ENCODE measurements around the gene CYREN. TPM values are rescaled to one million over a fixed set of nuclear protein-coding genes. Genes with fewer than 3 reads are reported as not detected.
"Not testable (repeated sequence)": the region's sequence is repeated elsewhere in the genome, so short reads cannot be mapped to it uniquely, and the experiment has no call there.

CYREN gene
- total RNA-seq, 1 experiment from 2014 or later = 38.3 TPM

DNA sequence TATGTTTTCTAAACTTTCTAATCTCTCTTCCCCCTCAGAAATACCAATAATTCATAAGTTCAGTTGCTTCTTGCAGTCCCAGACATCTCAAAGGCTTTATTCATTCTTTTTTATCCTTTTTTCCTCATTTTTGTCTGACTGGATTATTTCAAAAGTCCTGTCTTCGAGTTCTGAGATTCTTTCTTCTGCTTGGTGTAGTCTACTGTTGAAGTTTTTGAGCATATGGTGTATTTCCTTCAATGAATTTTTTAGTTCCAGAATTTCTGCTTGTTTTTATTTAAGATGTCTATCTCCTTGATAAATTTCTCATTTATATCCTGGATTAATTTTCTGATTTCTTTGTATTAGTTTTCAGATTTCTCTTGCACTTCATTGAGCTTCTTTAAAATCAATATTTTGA, 14.2 kb downstream of the CYREN start:
- Histone ChIP-seq H3K36me3 (no peaks in the 10 kb centered on the region), H3K9me3 (peaks cover 3% of the 10 kb centered on the region; the same call in 1 of the 2 replicates), H3K27me3 (no peaks in the 10 kb centered on the region), H3K4me3 (no peak overlapping the region)
- DNase-seq = no peak

DNA sequence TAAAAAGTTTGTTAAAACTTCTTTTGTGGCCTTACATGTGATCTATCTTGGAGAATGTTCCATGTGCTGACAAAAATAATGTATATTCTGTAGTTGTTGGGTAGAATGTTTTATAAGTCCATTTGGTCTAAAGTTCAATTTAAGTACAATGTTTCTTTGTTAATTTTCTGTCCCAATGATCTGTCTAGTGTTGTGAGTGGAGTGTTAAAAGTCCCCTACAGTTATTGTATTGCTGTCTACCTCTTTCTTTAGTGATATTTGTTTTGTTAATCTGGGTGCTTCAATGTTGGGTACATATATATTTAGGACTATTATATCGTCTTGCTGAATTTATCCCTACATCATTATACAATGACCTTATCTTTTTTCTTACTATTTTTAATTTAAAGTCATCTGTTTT, 15.8 kb downstream of the CYREN start:
- H3K27me3 ChIP-seq = no peaks in the 10 kb centered on the region
- peaks cover 3% of the 10 kb centered on the region; the same call in 1 of the 2 replicates for H3K9me3 ChIP-seq
- H3K36me3 ChIP-seq = no peaks in the 10 kb centered on the region
- no peak overlapping the region for H3K4me3 ChIP-seq
- no peak for DNase-seq

DNA sequence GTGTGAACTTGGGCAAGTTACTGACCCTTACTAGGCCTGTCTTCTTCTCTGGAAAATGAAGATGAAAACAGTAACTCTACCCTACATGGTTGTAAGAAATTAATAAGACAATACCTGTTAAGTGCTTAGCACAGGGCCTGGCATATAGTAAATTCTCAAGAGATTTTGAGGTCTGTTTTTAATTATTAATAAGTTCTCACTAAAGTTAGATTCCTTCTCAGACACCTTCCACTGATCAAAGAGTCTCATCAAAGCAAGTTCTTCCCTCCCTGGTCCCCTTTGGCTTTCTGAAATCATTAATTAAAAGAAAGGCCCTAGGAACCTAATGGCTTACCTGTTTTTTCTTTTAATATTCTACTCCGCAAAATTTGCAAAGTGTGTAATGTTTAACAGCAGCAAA, 18.1 kb downstream of the CYREN start:
- peaks cover 3% of the 10 kb centered on the region; the same call in 1 of the 2 replicates for H3K9me3 ChIP-seq
- no peaks in the 10 kb centered on the region for H3K27me3 ChIP-seq

DNA sequence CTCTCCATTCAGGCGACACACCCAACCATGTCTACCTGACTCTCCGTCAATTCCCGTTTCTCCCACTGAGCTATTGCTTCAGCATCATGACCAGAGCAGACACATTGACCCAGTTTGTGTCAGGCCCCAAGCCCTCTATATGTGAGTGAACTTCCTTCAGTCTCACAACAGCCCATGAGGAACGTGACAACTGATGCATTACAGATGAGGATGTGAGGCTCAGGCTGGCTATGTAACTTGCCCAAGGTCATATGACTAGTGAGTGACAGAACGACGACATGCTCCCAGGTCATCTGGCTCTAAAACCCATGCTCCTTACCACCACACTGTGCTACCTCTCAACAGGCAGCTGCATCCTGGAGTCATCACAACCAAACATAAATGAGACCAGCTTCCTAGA, 19.0 kb downstream of the CYREN start:
- Histone ChIP-seq H3K27me3 (no peaks in the 10 kb centered on the region), H3K36me3 (no peaks in the 10 kb centered on the region), H3K4me3 (no peak overlapping the region), H3K9me3 (peaks cover 3% of the 10 kb centered on the region; the same call in 1 of the 2 replicates)
- no peak for DNase-seq

More for the DNA sequence above, 18.1 kb downstream of the CYREN start:
- DNase-seq = no peak
- Histone ChIP-seq H3K36me3 (no peaks in the 10 kb centered on the region), H3K4me3 (no peak overlapping the region)

DNA sequence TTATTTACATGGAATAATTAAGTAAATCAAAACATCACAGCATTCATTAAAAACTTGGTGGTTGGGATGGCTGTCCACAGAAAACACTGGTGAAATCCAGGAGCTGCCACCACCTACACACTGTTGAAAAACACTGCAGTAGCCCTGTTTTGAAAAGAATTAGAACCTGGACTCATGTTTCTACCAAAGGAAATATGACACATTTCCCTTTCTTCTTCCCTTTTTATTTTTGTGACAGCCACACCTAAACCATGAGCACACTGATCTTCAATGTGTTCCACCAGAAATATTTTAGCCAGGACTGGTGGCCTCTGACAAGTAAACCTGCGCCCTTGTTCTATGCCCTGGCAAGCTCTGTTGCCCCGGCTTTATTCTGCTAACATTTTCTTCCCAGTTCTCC, 19.4 kb downstream of the CYREN start:
- no peaks in the 10 kb centered on the region for H3K27me3 ChIP-seq
- no peak overlapping the region for H3K4me3 ChIP-seq
- no peak for DNase-seq

DNA sequence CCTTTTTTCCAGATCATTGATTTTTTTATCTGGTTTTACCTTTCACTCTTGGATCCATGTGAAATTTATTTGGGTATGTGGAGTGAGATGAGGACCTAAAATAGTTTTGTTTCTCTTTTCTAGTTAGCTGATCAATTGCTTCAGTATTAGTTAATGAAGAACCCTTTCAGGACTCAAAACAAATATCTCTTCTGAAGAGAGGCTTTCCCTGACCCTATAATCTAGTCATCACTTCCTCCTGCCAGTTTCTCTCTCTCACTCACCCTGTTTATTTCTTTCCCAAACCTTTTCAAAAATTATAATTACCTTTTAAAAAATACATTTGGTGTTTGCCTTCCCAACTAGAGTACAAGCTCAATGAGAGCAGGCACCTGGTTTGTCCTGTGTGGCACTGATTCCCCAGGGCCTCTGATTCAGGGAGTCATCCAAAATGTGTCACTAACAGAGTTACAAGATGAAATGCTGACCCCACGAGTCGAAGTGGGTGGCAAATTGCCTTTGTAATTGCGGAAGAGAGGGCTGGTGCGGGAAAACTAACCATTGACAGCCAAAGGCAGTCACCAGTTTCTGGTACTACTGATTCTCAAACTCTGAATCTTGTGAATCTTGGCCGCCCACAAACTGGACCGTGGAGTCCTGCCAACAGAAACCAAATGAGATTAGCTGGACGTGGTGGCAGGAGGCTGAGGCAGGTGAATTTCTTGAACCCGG, 20.3 kb downstream of the CYREN start:
- H3K27me3 ChIP-seq = no peaks in the 10 kb centered on the region
- DNase-seq = no peak
- H3K36me3 ChIP-seq = no peaks in the 10 kb centered on the region
- H3K4me3 ChIP-seq = no peak overlapping the region
- no peaks in the 10 kb centered on the region for H3K9me3 ChIP-seq

More for the DNA sequence above, 19.4 kb downstream of the CYREN start:
- no peaks in the 10 kb centered on the region for H3K36me3 ChIP-seq
- H3K9me3 ChIP-seq = peaks cover under 1% of the 10 kb centered on the region; the same call in 1 of the 2 replicates

DNA sequence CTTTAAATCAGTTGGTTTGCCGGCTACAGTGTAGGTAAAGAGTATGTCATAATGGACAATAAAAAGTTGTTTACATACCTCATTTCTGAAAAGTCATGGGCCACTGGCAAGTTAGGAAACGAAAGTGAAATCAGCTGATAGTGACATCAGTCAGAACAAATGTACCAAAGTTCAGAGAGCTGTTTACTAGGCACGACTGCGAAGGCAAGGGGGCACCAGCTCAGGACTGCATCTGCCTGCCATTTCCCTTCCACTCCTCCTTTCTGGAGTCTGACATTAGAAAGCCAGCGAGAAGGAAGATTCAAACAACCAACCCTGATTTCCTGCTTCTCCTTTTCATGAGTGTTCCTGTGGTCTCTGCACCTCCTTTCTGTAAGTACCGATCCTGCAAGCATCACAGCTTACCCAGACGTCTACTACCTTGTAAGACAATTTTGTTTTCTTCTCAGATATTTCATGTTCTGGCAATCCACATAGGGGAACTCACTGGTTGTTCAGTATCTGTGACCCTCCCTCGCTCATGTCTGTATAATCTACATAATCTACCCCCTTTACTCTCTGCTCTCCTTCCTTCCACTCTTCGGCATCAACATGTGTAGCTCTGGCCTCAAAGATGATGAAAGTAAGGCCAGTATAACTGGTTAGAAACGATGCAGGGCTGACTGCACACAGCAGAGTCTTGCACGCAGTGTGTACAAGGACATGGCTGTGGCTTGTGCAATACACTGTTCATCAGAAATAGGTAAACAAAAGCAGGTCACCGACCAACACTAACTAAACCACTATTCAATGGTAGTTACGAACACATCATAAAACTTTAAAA, 22.4 kb downstream of the CYREN start, which contains the start of gene TMEM140:
Gene TMEM140 (plus strand): TSS at position 174 of the 823 bp plus-strand sequence. CDS start 16,370 bp downstream, outside the sequence.
- Histone ChIP-seq H3K9me3 (no peaks in the 10 kb centered on the region), H3K4me3 (peak within 1 kb of the TSS; percentile 41), H3K27me3 (no peaks in the 10 kb centered on the region), H3K36me3 (no peaks in the 10 kb centered on the region)
- DNase-seq = peak; percentile 10

DNA sequence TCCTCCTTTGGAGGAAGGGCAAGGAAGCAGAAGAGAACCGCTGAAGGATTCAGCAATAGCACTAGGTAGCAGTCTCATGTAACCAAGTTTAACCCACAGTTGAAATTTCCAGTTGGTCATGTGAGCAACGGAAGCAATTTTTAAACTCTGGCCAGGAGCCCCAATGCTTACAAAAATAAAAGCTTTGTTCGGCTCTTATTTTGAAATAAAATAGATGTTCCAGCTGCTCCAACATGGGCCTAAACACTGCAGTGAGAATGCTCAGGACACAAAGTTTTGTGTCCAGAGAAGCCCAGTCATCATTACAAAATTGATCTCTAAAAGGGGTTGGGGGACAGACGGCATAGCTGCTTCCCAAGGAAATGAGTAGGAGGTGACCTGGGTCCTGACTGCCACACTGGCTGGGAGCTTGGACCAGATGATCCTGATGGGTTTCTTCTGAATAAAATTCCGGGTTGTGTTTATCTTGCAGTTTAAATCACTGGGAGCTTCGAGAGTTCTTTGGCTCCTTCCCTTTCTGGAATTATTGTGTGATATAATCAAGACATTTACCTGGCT, 23.1 kb downstream of the CYREN start:
- DNase-seq = no peak
- no peaks in the 10 kb centered on the region for H3K36me3 ChIP-seq
- H3K9me3 ChIP-seq = no peaks in the 10 kb centered on the region
- H3K4me3 ChIP-seq = peak overlapping the region; percentile 41
- no peaks in the 10 kb centered on the region for H3K27me3 ChIP-seq

DNA sequence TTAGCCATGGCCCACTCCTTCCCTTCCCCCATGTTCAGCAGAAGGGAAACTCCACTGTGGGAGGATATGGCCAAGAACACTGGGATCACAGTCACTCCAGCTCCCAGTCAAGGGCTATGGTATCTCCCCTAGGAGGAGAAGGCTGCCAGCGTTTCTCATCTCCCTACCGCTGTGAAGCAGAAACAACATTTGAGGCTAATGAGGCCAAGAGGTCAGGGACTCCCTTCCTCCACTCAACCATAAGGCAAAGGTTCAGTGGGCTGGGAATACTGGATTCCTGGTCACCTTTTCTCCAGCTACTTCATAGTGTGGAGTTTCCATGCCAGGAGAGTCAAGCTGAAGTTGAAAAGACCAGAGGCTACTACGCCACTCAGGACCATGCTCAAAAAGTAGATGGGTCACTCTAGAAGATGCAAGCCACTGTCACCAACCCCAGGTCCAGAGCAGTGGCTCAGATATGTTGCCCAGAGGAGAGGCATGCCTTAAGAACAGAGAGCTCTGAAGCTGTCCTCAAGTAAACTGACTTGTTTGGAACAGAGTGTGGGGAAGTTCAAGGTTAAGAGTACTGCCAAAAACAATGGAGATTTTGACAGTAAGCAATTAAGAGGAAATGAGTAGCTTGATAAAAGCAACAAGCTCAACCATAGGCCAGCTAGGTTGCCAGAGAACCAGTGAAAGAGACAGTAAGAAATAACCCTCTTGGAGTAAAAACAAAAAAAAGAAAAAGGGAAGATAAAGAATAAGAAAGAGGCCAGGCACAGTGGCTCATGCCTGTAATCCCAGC, 26.4 kb downstream of the CYREN start:
- no peaks in the 10 kb centered on the region for H3K27me3 ChIP-seq
- no peaks in the 10 kb centered on the region for H3K36me3 ChIP-seq
- H3K9me3 ChIP-seq = no peaks in the 10 kb centered on the region
- no peak overlapping the region for H3K4me3 ChIP-seq
- DNase-seq = no peak

DNA sequence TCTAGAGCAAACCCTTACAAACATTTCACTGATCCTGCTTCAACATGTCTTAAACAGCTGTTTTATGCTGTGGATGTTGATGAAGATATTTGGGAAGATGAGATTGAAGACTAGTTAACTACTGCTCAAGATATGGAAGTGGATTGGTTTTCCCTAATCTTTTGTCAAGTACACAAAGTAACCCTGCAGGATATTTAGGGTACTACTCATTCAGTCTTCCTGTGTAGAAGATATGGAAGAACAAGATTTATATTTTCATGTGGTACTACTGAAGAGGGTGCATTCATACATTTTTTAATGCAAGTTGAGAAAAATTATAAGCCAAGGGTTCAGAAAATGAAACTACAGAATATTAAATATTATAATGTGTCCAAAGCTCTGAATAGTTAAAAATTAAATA, 40.9 kb downstream of the CYREN start:
- H3K4me3 ChIP-seq = no peak overlapping the region
- H3K27me3 ChIP-seq = no peaks in the 10 kb centered on the region
- no peaks in the 10 kb centered on the region for H3K36me3 ChIP-seq
- DNase-seq = no peak
- H3K9me3 ChIP-seq = no peaks in the 10 kb centered on the region

DNA sequence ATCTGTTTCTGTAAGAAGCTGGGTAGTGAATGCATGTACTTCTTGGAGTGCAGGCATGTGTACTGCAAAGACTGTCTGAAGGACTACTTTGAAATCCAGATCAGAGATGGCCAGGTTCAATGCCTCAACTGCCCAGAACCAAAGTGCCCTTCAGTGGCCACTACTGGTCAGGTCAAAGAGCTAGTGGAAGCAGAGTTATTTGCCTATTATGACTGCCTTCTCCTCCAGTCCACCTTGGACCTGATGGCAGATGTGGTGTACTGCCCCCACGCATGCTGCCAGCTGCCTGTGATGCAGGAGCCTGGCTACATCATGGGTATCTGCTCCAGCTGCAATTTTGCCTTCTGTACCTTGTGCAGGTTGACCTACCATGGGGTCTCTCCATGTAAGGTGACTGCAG, 41.6 kb downstream of the CYREN start:
- no peak overlapping the region for H3K4me3 ChIP-seq
- no peaks in the 10 kb centered on the region for H3K27me3 ChIP-seq
- H3K9me3 ChIP-seq = no peaks in the 10 kb centered on the region
- DNase-seq = no peak
- H3K36me3 ChIP-seq = no peaks in the 10 kb centered on the region

DNA sequence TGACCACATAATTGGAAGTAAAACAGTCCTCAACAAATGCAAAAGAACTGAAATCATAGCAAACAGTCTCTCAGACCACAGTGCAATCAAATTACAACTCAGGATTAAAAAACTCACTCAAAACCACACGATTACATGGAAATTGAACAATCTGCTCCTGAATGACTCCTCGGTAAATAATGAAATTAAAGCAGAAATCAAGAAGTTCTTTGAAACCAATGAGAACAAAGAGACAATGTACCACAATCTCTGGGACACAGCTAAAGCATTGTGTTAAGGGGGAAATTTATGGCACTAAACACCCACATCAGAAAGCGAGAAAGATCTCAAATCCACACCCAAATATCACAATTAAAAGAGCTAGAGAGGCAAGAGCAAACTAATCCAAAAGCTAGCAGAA, 45.9 kb downstream of the CYREN start:
- H3K36me3 ChIP-seq, H3K9me3 ChIP-seq, H3K27me3 ChIP-seq, DNase-seq, H3K4me3 ChIP-seq: not testable (repeated sequence)

DNA sequence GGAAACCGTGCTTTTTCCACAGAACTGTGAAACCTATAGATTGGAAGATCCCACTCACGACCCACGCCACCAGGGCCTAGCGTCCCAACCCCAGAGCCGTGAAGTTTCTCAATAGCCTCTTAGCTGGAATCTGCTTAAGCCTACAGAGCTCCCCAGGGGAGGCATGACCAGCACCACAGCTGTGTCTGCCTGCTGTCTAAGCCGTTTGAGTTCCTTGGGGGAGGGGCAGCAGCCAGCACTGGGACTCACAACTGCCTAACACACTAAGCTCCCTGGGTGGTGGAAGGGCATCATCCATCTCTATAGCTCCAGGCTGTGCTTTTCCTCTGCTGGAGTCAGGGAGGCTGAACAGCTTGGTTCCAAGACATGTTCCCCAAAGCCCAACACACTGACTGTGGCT, 48.6 kb downstream of the CYREN start:
- no peaks in the 10 kb centered on the region for H3K9me3 ChIP-seq
- no peaks in the 10 kb centered on the region for H3K27me3 ChIP-seq
- H3K36me3 ChIP-seq = no peaks in the 10 kb centered on the region
- no peak overlapping the region for H3K4me3 ChIP-seq
- no peak for DNase-seq

DNA sequence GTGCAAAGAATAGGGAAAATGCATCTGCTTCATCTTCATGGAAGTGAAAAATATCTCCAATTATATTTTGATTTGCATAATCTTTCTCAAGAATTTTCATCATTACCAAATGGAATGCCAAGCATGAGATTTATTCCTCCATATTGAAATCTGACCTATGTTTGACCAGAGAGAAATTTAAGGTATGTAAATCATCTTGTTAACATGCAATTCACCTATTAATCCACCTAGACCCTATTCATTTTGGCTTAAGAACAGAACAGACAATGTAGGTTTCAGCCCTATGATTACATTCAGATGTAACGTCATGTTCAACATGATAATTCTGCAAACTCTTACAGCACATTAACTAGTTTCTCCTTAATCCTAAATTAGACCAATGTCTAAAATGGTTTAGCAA, 53.4 kb downstream of the CYREN start:
- no peak for DNase-seq
- no peaks in the 10 kb centered on the region for H3K9me3 ChIP-seq
- H3K36me3 ChIP-seq = no peaks in the 10 kb centered on the region

More for the DNA sequence above, 53.4 kb downstream of the CYREN start:
- Histone ChIP-seq H3K4me3 (no peak overlapping the region), H3K27me3 (no peaks in the 10 kb centered on the region)
